ENCODE results near the gene STPG4.
"Not testable (repeated sequence)": the region's sequence is repeated elsewhere in the genome, so short reads cannot be mapped to it uniquely, and the experiment has no call there.

The STPG4 gene

GRCh38 chr2:47124740-47125139 is 30.4 kb downstream of the STPG4 start:
- DNase-seq, result not testable (repeated sequence)

GRCh38 chr2:47120424-47120823 is 34.7 kb downstream of the STPG4 start:
- not testable (repeated sequence) for DNase-seq

GRCh38 chr2:47119001-47119400 is 36.1 kb downstream of the STPG4 start:
- no peak for DNase-seq

- DNase-seq, result no peak
Measured at GRCh38 chr2:47118581-47118980, 36.5 kb downstream of the STPG4 start.

GRCh38 chr2:47112665-47113435 is 42.3 kb downstream of the STPG4 start:
- no peak for DNase-seq

- DNase-seq, result no peak
Measured at GRCh38 chr2:47109680-47110079, 45.4 kb downstream of the STPG4 start.

GRCh38 chr2:47109007-47109375 is 46.1 kb downstream of the STPG4 start:
- DNase-seq, result no peak

GRCh38 chr2:47108267-47109006 is 46.7 kb downstream of the STPG4 start:
- DNase-seq, result not testable (repeated sequence)

- not testable (repeated sequence) for DNase-seq
Measured at GRCh38 chr2:47107201-47107600, 47.9 kb downstream of the STPG4 start.

GRCh38 chr2:47106231-47106630 is 48.9 kb downstream of the STPG4 start:
- not testable (repeated sequence) for DNase-seq

GRCh38 chr2:47099712-47100111 is 55.4 kb downstream of the STPG4 start:
- not testable (repeated sequence) for DNase-seq

- DNase-seq, result no peak
Measured at GRCh38 chr2:47098953-47099352, 56.2 kb downstream of the STPG4 start.

- no peak for DNase-seq
Measured at GRCh38 chr2:47097563-47097962, 57.5 kb downstream of the STPG4 start.

GRCh38 chr2:47096451-47096850 is 58.7 kb downstream of the STPG4 start:
- DNase-seq, result no peak

- no peak for DNase-seq
Measured at GRCh38 chr2:47095349-47096020, 59.6 kb downstream of the STPG4 start.

- DNase-seq, result no peak
Measured at GRCh38 chr2:47094511-47095142, 60.5 kb downstream of the STPG4 start.

GRCh38 chr2:47093626-47094025 is 61.5 kb downstream of the STPG4 start:
- no peak for DNase-seq

- no peak for DNase-seq
Measured at GRCh38 chr2:47092465-47092864, 62.6 kb downstream of the STPG4 start.

- DNase-seq, result no peak
Measured at GRCh38 chr2:47091118-47091517, 64.0 kb downstream of the STPG4 start.

- no peak for DNase-seq
Measured at GRCh38 chr2:47089083-47089464, 66.0 kb downstream of the STPG4 start.

- DNase-seq, result no peak
Measured at GRCh38 chr2:47088371-47089082, 66.6 kb downstream of the STPG4 start.

- DNase-seq, result no peak
Measured at GRCh38 chr2:47087051-47087450, 68.1 kb downstream of the STPG4 start.

GRCh38 chr2:47086571-47086970 is 68.5 kb downstream of the STPG4 start:
- no peak for DNase-seq
